NCI-H345 (cell line): ENCODE results near the gene RALGPS1.

ENCODE experiments used
- DNase-seq: peaks from one replicate; lab custom pipeline; 2025; lab: John Stamatoyannopoulos, UW

The RALGPS1 gene

GRCh38 chr9:127079446-127080140, 165.0 kb downstream of the RALGPS1 start:
- DNase-seq, result no peak

GRCh38 chr9:127081250-127082185, 166.9 kb downstream of the RALGPS1 start:
- DNase-seq, result no peak

GRCh38 chr9:127083138-127083980, 168.8 kb downstream of the RALGPS1 start:
- DNase-seq, result no peak

GRCh38 chr9:127084076-127085039, 169.8 kb downstream of the RALGPS1 start:
- no peak for DNase-seq

DNA sequence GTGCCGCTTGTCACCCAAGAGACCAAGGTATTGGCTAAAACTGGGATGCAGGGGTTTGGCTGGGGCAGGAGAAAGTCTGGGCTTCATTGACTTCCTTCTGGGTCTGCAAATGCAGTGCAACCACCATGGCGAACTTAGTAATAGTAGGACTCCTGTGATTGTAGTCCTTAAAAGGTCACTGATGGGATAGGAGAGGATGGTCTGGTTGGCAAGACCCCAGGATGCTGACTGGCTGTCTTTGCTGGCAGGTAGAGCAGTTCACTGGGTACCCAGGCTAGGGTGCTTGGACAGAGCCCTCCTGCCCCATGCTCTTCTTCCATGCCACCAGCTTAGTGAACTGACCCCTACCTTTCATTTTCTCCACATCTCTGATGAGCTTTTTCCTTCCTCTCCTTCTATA, 170.6 kb downstream of the RALGPS1 start:
- no peak for DNase-seq

DNA sequence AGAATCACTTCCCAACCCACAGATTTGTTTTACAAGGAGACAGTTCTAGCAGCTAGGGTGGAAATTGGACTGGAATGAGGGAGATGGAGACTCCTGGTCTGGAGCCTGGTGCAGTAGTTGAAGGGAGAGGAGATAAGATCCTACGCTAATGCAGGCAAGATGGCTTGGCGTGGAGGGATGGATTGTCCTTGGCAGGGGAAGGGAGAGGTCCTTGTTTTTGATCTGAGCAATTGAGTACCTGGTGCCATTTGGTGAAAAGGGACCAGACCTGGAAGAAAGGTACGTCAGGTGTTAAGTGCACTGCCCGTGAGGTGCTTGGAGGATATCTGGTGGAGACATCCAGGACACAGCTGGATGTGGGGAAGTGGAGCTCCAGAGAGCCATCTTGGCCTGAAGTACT, 172.2 kb downstream of the RALGPS1 start:
- DNase-seq, result no peak

DNA sequence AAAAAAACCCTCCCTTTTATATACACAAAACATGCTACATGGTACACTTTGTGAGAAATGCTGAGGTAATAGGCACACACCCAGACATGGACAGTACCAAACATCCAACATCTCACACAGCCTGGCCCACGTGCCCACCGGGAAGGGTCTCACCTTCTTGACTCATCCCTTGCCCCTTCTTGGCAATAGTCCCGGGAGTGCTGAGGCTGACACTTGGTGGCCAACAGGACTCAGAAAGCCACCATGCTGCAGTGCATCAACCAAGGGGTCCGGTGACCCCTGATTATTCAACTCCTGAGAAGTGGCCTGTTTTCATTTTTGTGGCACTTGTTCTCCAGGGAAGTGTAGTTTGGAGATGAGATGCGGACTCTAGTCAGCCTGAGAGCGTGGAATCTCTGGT, 172.8 kb downstream of the RALGPS1 start:
- no peak for DNase-seq

DNA sequence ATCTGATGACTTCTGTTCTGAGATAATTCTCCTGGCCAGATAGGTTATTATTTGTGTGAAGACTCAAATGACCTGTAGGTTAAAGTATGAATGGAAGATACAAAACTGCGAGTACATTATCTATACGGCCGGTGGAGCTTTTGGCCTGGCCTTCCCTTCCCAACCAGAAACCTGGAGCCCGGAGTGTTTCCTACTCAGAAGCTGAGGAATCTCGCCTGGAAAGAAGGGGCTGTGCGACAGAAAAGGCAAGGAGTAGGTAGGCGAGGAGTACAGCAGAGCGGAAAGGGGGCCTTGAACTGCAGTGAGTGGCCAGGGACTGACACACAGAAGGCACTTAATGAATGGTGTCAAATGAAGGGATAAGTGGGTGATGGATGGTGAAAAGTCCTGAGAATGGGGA, 173.3 kb downstream of the RALGPS1 start:
- DNase-seq, result no peak

DNA sequence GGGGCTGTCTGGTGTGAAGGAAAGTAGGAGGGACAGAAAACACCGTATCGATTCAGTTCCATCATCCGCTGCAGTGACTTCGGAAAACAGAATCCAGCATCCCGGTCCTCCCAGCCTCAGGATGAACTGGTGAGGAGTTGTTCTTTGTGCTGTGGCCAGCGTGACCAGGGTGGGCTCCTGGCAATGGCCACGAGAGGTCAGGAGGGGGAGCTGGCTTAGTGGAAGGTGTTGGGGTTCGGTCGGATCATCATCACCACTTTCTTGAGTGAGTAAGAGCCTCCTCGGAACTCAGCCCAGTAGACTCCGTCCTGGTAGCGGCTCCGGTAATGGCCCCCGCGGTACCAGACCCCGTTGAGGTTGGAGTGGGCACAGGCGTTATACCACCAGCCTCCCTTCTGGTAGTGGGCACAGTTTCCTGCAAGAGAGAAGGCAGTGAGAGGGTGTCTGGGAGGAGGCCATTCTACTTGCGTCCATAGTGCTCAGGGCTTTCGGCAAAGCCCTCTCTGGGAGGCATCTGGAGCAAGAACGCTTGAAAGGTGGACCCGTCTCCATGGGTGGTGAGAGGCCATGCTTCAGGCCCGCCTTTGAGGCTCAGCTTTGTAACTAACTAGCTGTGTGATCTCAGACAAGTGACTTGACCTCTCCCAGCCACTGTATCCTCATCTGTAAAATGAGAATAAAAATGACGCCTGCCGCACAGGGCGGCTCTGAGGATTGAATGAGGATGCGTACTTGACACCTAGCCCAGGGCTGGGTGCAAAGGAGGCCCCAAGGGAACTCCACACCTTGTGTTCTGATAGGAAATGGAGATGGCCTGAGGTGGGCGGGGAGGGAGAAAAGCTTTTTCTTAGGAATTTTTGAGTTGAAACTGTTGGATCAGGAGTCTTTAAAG, 174.4 kb downstream of the RALGPS1 start:
- no peak for DNase-seq

DNA sequence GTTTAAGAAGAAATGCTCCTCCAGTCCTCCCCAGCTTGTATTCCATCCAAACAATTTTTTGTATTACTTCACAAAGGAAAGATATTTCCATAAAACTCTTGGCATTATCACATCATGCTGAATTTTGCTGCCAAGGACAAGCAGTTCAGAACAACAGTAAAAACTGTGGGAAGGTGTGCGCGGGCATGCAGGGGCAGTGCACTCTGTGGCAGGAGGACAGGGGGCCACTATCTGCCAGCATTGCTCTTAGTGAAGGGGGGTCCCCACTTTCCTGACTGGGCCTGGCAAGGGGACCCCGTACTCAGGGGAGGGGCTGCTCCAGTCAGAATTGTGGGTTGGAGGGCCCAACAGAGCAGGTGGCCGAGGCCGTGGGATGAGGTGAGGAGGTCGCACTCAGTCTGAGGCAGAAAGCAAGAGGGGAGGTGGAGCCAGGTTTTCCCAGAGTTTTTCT, 175.1 kb downstream of the RALGPS1 start:
- no peak for DNase-seq

GRCh38 chr9:127090341-127090985, 175.9 kb downstream of the RALGPS1 start:
- no peak for DNase-seq

GRCh38 chr9:127091526-127091925, 176.9 kb downstream of the RALGPS1 start:
- DNase-seq, result no peak

- no peak for DNase-seq
These were observed 177.5 kb downstream of the RALGPS1 start for GRCh38 chr9:127092041-127092608.

GRCh38 chr9:127093319-127094020, 178.9 kb downstream of the RALGPS1 start:
- no peak for DNase-seq

- no peak for DNase-seq
These were observed 180.8 kb downstream of the RALGPS1 start for GRCh38 chr9:127095411-127095810.

DNA sequence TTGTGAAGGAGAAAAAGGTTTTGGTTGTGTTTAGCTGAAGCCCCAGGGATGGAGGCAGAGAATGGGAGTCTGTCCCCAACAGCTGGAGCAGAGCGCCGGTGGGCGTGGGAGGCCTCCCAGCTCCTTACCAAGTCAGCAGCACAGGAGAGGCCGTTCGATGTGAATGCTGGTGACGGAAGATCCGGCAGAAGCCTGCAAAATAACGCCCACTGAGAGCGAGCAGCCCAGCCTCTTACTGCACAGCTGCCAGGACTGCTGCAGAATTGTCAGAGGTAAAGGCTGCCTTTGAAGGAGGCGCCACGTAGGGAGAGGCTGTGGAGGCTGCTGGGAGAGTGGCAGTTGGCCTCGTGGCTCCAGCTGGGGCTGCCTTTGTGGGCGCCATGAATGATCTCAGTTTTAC, 181.6 kb downstream of the RALGPS1 start:
- no peak for DNase-seq

- DNase-seq, result no peak
These were observed 183.1 kb downstream of the RALGPS1 start for GRCh38 chr9:127097683-127098082.

- DNase-seq, result no peak
These were observed 184.5 kb downstream of the RALGPS1 start for GRCh38 chr9:127098916-127099553.
